SK-N-MC (cell line): ENCODE data around the gene SNRK.

Experiments
- EZH2 ChIP-seq: fragments of 200-600 bp; sonication (generic); IDR thresholded peaks from one replicate; pipeline ENCODE4 v1.6.1; 2017; ENCODE audit warnings: antibody characterized with exemption
- POLR2AphosphoS5 ChIP-seq: IDR thresholded peaks from 2 replicates; pipeline ENCODE4 v1.6.1; 2012; ENCODE audit warnings: mild to moderate bottlenecking, low read depth, low read length, borderline replicate concordance

DNA sequence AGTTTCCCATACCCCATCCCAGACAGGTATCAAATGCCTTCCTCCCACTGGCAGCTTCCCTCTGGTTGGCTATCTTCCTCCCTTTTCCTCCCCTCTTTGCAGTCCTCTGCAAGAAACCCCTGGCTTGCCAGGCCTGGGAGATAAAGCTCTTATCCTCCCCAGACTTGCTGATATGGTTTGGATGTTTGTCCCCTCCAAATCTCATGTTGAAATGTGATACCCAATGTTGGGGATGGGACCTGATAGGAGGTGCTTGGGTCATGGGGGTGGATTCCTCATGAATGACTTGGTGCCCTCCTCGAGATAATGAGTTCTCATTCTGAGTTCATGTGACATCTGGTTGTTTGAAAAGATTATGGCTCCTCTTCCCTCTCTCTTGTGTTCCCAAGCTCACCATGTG, 32.2 kb upstream of the SNRK start:
- no peak for TF ChIP-seq EZH2
- no peak for TF ChIP-seq POLR2AphosphoS5
